HK-2 (cell line): ENCODE data around the gene AKAP3.

Experiments
- DNase-seq: peaks from one replicate; pipeline ENCODE4 v3.0.0-alpha.2; 2018; ENCODE audit not compliant: unreplicated experiment

The AKAP3 gene

DNA sequence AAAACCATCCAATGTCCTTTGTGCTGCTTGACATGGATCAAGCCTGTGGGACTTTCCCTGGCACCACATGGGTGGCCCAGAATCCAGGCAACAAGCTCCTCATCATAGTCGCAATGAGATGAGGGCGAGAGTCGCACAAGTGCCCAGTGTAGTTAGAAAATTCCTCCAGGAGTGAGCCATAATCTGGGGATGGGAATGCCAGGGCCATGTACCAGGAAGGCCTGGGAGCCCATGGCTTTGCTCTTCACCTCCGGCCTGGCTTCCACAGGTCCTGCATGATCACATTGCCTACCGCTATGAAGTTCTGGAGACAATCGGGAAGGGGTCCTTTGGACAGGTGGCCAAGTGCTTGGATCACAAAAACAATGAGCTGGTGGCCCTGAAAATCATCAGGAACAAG lies 53.0 kb downstream of the AKAP3 start:
- DNase-seq = no peak

DNA sequence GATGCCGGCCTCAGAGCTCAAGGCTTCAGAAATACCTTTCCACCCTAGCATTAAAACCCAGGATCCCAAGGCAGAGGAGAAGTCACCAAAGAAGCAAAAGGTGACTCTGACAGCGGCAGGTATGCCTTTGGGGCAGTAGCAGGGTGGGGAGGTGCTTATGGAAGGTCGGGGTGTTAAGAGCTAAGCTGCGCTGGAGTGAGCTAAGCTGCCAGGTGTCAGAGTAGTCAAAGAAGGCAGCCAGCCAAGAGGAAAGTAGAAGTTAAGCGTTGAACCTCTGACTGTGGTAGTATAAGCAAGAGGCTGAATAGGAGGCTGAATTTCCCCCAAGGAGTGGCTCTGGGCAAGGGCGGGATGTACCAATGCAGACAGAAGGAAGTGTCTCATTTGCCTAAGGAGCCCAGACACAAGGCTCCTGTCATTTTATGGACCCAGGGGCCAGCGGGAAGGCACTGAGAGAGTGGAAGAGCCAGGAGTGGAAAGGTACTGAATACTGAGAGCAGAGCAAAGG lies 57.6 kb downstream of the AKAP3 start:
- DNase-seq = no peak

DNA sequence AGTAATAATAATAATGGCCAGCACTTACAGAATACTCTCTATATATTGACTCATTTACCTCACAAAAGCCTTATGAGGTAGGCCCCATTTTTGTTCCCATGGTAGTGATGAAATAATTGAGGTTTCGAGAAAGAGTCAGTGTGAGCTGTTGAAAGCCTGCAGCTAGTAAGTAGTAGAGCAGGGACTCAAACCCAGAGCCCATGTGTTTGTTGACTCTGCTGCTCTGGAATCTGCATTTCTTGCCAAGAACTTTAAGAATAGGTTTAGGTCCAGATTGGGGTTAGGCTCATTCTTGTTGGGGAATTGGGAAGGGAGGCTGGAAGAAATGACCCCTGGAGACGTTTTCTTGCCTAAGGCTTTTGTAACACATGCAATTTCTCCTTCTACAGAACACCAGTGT lies 58.9 kb downstream of the AKAP3 start:
- no peak for DNase-seq

DNA sequence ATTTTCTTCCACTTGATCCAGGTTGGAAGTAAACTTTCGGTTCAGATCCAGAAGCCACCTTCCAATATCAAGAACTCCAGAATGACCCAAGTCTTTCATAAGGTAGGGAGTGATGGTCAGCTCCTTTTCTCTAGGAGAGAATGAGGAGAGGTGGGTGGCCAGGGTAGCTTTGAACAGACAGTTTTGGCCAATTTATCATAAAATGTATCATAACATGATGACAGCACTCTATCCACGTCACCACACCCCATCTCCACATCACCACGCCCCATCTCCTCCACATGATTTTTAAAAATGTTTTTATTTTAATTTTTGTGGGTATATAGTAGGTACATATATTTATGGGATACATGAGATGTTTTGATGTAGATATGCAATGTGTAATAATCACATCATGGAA lies 59.9 kb downstream of the AKAP3 start:
- DNase-seq = no peak

DNA sequence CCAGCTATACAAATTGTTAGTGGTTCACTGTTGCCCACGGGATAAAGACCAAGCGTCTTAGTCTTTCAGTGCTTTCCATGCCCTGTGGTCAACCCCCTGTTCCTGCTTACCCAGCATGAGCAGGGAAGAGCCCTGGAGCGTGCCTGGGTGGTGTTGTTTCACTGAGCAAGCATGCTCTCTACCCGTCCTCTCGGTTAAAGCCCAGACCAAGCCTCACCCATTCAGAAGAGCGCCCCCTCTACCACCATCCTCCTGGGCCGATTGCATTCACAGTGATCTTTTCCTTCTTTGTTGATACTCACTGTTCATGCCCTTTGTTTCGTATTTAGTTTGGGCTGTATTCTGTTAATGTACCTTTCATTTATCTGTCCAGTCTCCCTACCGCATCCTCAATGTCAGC lies 61.7 kb downstream of the AKAP3 start:
- no peak for DNase-seq

DNA sequence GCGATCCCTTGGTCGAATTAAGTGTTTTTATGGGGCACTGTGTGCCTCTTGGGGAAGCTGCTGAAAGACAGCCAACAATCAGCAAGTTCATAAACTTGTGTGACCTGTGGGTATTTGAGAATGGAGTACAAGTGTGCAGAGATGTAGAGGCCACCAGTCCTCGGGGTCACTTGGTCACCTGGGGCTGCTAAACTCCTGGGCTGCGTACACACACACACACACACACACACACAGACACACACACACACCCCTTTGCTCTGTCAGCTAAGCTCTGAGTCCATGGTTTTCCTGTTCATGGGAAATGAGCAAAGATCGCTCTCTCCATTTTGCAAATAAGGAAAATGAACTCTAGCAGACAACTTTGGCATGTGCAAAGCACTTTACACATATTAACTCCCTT lies 62.4 kb downstream of the AKAP3 start:
- DNase-seq = no peak

DNA sequence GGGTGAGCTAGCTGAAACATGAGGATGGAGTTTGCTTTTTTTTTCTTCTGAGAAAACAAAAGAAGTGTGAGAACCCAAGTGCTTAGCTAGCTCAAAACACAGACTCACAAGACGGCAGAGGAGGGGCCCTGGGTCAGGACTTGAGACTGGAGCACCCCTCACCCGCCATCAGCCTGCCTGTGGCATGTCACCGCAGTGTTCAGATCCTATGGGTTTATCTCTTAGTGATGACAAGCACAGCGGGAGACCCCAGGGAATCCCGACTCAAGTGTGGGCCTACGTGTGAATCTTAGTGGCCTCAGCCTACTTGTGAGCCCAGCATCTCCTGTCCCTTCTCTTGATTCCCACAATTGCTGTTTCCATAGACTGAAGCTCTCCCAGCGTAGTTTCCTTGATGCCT lies 64.0 kb downstream of the AKAP3 start:
- DNase-seq = no peak

DNA sequence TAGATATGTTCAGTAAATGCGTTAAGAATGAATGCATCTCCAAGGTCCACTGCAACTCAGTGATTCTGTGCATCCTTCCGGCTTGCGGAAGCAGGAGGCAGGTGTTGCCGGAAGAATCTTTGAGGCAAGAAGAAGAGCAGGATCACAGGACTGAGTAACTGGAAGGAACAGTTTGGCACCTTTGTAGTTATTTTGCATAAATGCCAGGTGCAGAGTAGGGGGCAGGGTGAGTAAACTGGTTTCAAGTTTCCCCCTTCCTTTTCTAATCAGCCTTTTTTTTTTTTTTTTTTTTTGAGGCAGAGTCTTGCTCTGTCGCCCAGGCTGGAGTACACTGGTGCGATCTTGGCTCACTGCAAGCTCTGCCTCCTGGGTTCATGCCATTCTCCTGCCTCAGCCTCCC lies 64.6 kb downstream of the AKAP3 start:
- no peak for DNase-seq

DNA sequence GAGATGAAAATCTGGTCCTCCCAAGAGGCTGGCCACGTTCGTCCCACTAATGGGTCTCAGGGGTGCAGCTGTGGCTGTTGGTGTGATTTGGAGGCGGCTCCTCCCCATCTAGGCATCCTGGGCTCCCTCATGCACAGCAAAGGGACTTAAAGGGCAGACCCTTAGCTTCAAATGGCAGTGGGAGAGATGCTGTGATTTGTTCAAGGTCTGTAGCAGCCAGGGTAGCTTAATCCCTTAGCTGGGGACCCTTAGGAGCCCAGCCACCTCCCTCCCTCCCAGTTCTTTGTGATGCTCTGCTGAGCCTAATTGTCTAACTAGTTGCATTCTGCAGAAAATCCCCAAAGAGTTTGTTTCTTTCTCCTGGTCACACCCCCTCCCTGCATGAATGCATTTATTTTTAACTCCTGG lies 68.6 kb downstream of the AKAP3 start:
- no peak for DNase-seq

DNA sequence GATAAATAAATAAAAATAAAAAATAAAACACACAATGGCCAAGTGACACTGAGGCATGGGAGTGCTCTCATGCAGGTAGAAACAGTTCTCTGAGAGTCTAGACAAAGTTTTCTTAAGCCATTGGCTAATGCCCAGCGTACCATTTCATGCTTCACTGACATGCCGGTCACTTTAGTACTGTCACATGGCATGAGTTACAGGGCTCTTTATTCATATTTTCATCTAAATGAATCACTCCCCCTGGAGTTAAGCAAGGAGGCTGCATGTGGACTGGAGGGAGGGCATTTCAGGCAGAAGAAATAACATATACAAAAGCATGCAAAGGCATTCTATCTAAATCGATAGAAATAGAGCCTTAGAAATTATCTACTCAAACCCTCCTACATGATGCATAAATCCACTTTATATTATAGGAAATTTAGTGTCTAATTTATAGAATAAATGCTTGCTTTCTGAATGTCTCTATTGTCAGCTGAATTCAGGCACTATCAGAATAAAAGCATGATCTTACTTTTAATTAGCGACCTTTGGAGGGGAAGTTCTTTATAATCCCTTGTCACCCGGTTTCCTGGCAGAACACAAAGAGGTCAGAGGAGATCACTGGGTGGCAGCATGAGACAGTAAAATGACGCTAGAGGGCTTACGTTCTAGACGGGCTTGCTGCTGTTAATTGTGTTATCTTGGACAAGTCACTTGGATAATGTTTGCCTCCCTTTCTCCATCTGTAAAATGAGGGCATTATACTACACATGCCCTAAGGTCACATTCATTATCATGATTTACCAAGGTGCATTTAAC lies 69.3 kb downstream of the AKAP3 start:
- no peak for DNase-seq

DNA sequence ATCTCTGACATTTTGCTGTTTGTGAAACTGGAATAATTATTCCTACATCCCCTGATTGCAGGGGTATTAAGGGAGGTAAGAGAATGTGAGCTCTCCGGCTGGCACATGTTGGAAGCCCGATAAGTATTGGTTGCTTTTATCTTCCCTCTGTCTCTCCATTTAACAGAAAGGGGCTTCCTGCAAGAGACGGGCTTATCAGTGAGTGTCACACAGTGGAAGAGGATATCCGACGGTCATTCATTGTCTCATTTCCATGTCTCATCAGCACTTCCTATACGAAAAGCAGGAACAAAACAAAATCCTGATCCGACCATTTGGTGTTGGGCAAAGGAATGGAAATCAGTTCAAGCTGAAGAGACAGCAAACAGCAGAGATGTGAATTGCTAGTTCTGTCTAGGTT lies 76.2 kb downstream of the AKAP3 start:
- no peak for DNase-seq

DNA sequence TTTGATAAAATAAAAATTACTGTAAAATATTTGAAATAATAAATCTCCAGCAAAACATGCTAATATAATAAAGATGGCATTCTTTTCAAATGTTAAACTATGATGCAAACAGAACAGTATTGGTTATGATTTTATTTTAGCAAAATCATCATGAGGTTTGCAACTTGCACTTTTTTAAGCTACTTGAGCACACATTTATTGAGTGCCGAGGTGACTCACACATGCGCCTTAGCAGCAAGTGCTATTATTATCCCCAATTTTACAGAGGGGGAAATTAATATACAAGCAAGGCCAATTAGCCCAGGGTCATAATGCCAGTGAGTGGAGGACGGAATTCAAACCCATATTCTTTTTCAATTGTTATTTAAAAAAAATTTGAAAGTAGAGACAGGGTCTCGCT lies 79.6 kb downstream of the AKAP3 start:
- no peak for DNase-seq

DNA sequence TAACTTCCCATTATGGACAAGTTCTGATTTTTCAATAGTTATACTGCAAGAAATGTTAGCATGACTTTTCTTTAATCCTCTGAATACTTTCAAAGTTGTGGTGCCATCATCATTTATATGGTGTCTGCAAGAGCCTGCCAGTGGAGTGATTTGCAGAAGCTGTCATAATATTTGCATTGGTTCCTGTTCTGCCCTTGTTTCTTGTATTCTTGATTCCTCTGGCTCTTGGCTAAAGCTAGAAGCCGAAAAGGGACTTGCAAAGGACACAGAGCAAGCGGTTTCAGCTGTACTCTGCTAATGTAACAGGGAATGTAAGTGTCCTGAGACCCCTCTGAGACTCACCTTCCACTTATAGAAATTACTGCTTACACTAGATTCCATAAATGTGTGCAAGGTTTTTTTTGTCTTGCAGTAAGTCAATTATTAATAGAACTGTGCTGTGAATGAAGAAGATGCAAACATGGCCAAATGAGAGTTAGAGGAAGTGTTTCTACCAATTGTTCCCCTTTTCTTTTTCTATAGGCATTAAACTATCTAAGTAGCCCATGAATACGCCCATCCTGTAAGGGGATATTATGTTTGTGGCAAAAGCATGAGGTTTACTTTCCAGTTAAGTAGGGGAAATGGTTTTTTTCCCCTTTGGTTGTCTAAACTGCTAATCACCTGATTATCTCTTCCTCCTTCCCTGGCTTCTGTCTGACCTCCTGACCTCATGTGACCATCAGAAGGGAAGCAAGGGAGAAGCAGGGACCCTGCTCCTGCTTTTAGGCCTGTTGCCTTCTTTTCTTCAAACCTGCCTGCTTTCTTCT lies 81.6 kb downstream of the AKAP3 start:
- no peak for DNase-seq

DNA sequence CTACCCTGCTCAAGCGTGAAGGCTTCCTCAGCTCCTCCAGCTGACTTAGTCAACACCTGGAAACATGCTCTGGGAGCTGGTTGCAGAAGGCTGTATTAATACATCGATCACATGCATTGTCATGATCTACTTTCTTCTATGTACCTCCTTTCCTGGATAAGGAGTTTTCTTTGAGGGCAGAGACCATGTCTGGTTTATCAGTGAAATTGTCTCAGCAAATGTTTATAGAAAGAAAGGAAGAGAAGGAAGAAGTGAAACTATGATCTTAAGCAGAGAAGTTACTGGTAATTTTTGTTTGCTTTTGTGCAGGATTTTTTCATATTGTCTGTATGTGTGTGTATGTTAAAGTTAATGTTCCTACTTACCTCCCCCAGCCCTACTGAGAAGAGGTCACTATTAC lies 82.4 kb downstream of the AKAP3 start:
- DNase-seq = no peak
